DND-41 (cell line): ENCODE measurements around the gene ST14.
"Not testable (repeated sequence)": the region's sequence is repeated elsewhere in the genome, so short reads cannot be mapped to it uniquely, and the experiment has no call there.

Experiments used
- ATAC-seq: fragments of 200-7000 bp; cut with Tn5 transposase; 3 replicates; pipeline ENCODE4 v1.9.1; 2021; ENCODE audit warnings: low read depth; ENCODE audit not compliant: insufficient read depth
- DNase-seq: peaks from one replicate; pipeline ENCODE4 v3.0.0-alpha.2; 2020
- H2AFZ ChIP-seq: 2 replicates; pipeline ENCODE4 v1.6.0; 2012; ENCODE audit warnings: low read depth, low read length
- H3K27ac ChIP-seq: 2 replicates; pipeline ENCODE4 v1.5.1; 2012; ENCODE audit warnings: low read length, inconsistent platforms
- H3K27me3 ChIP-seq: fragments of 200-600 bp; sonication (generic); 2 replicates; pipeline ENCODE4 v1.6.0; 2012; ENCODE audit warnings: low read length, mild to moderate bottlenecking, inconsistent platforms; ENCODE audit not compliant: insufficient read depth, poor library complexity
- H3K36me3 ChIP-seq: 2 replicates; pipeline ENCODE4 v1.5.1; 2012; ENCODE audit warnings: low read length, inconsistent platforms; ENCODE audit not compliant: insufficient read depth
- H3K4me1 ChIP-seq: 2 replicates; pipeline ENCODE4 v1.5.1; 2012; ENCODE audit warnings: mild to moderate bottlenecking, low read length; ENCODE audit not compliant: insufficient read depth
- H3K4me2 ChIP-seq: 2 replicates; pipeline ENCODE4 v1.6.0; 2012; ENCODE audit warnings: mild to moderate bottlenecking, moderate library complexity, low read length, inconsistent platforms; ENCODE audit not compliant: insufficient read depth
- H3K4me3 ChIP-seq, 2 experiments: fragments of 200-600 bp in 1 of 2; shearing (Covaris generic) in 1 of 2; 2 replicates each; pipeline ENCODE4 v1.5.1; 2012 to 2016; ENCODE audit warnings: inconsistent platforms in 2 of 2, low read length in 2 of 2, mild to moderate bottlenecking in 2 of 2, low read depth in 1 of 2, moderate library complexity in 1 of 2
- H3K79me2 ChIP-seq: 2 replicates; pipeline ENCODE4 v1.6.0; 2012; ENCODE audit warnings: low read length, inconsistent platforms; ENCODE audit not compliant: insufficient read depth
- H3K9ac ChIP-seq: 2 replicates; pipeline ENCODE4 v1.6.0; 2012; ENCODE audit warnings: low read depth, mild to moderate bottlenecking, inconsistent platforms, low read length, moderate library complexity
- H3K9me3 ChIP-seq: 2 replicates; pipeline ENCODE4 v1.5.1; 2012; ENCODE audit warnings: low read length, moderate library complexity, mild to moderate bottlenecking, inconsistent platforms; ENCODE audit not compliant: insufficient read depth, severe bottlenecking
- H4K20me1 ChIP-seq: 2 replicates; pipeline ENCODE4 v1.6.0; 2012; ENCODE audit warnings: low read length; ENCODE audit not compliant: insufficient read depth
- EZH2 ChIP-seq: IDR thresholded peaks from 3 replicates; pipeline ENCODE4 v1.6.1; 2012; ENCODE audit warnings: borderline replicate concordance, low read depth, mild to moderate bottlenecking, moderate library complexity, low read length, inconsistent platforms; ENCODE audit not compliant: severe bottlenecking
- TF ChIP-seq, protein P1 (sequence below): IDR thresholded peaks from 2 replicates; pipeline ENCODE4 v1.5.1; 2012; ENCODE audit warnings: borderline replicate concordance, low read length, moderate library complexity, mild to moderate bottlenecking; ENCODE audit not compliant: poor library complexity, severe bottlenecking; ENCODE audit errors: extremely low read depth

Gene ST14

GRCh38 chr11:130244848-130245247, 85.3 kb downstream of the ST14 start:
- no peak overlapping the region for H3K4me2 ChIP-seq
- no peak overlapping the region for H3K27ac ChIP-seq
- H3K9ac ChIP-seq: no peak overlapping the region
- H2AFZ ChIP-seq: no peak overlapping the region
- TF ChIP-seq, protein P1, sequence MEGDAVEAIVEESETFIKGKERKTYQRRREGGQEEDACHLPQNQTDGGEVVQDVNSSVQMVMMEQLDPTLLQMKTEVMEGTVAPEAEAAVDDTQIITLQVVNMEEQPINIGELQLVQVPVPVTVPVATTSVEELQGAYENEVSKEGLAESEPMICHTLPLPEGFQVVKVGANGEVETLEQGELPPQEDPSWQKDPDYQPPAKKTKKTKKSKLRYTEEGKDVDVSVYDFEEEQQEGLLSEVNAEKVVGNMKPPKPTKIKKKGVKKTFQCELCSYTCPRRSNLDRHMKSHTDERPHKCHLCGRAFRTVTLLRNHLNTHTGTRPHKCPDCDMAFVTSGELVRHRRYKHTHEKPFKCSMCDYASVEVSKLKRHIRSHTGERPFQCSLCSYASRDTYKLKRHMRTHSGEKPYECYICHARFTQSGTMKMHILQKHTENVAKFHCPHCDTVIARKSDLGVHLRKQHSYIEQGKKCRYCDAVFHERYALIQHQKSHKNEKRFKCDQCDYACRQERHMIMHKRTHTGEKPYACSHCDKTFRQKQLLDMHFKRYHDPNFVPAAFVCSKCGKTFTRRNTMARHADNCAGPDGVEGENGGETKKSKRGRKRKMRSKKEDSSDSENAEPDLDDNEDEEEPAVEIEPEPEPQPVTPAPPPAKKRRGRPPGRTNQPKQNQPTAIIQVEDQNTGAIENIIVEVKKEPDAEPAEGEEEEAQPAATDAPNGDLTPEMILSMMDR: no peak
- peaks cover 70% of the 10 kb centered on the region for H3K79me2 ChIP-seq
- no peak for ATAC-seq
- no peak for DNase-seq
- peaks cover 44% of the 10 kb centered on the region for H4K20me1 ChIP-seq
- H3K4me1 ChIP-seq: 0 out of 2 replicates have a peak, but pooled peaks cover 2% of the 10 kb centered on the region
- no peak overlapping the region for H3K4me3 ChIP-seq
- H3K9me3 ChIP-seq: no peaks in the 10 kb centered on the region
- H3K36me3 ChIP-seq: peaks cover 14% of the 10 kb centered on the region
- H3K27me3 ChIP-seq: no peaks in the 10 kb centered on the region

DNA sequence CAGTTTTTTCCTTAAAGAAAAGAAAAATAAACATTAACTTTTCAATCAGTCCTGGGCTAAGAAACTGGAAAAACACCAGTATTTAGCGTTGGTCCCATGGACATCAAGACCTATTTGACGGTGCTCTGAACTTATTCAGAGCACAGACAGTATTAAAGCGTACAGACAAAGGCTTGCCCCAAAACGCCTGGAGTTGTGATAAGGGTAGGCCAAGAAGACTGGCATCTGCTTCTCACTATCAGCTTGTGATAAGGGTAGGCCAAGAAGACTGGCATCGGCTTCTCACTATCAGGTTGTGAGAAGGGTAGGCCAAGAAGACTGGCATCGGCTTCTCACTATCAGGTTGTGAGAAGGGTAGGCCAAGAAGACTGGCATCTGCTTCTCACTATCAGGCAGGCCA, 85.8 kb downstream of the ST14 start:
- not testable (repeated sequence) for DNase-seq

GRCh38 chr11:130246270-130246669, 86.7 kb downstream of the ST14 start:
- H3K79me2 ChIP-seq: peaks cover 80% of the 10 kb centered on the region
- peaks cover 25% of the 10 kb centered on the region for H3K36me3 ChIP-seq
- H3K4me2 ChIP-seq: no peak overlapping the region
- no peak overlapping the region for H3K27ac ChIP-seq
- no peak overlapping the region for H3K9ac ChIP-seq
- H3K4me3 ChIP-seq: no peak overlapping the region
- no peak for ATAC-seq
- H4K20me1 ChIP-seq: peaks cover 50% of the 10 kb centered on the region
- H3K4me1 ChIP-seq: 0 out of 2 replicates have a peak, but pooled peaks cover 2% of the 10 kb centered on the region
- H3K9me3 ChIP-seq: no peaks in the 10 kb centered on the region
- TF ChIP-seq EZH2: no peak
- TF ChIP-seq, protein P1: no peak
- DNase-seq: no peak
- H3K27me3 ChIP-seq: no peaks in the 10 kb centered on the region
- H2AFZ ChIP-seq: no peak overlapping the region

More for the DNA sequence above, 85.8 kb downstream of the ST14 start:
- Histone ChIP-seq H3K36me3 (peaks cover 19% of the 10 kb centered on the region), H4K20me1 (peaks cover 49% of the 10 kb centered on the region), H3K79me2 (peaks cover 75% of the 10 kb centered on the region)
- not testable (repeated sequence) for H3K4me2 ChIP-seq, ATAC-seq, H3K27me3 ChIP-seq, H2AFZ ChIP-seq, H3K9me3 ChIP-seq, H3K4me3 ChIP-seq, H3K27ac ChIP-seq, H3K9ac ChIP-seq, H3K4me1 ChIP-seq

GRCh38 chr11:130246738-130247137, 87.2 kb downstream of the ST14 start:
- Histone ChIP-seq H3K27ac (no peak overlapping the region), H3K4me3 (no peak overlapping the region), H3K79me2 (peaks cover 82% of the 10 kb centered on the region), H3K4me1 (0 out of 2 replicates have a peak, but pooled peaks cover 2% of the 10 kb centered on the region), H3K36me3 (peaks cover 25% of the 10 kb centered on the region), H3K9me3 (no peaks in the 10 kb centered on the region), H3K4me2 (no peak overlapping the region), H2AFZ (no peak overlapping the region), H3K9ac (no peak overlapping the region), H4K20me1 (peaks cover 50% of the 10 kb centered on the region), H3K27me3 (no peaks in the 10 kb centered on the region)
- ATAC-seq (no peak), DNase-seq (no peak)
- TF ChIP-seq, protein P1: no peak
- no peak for TF ChIP-seq EZH2
